Mucosa of descending colon (tissue), 3 donors: ENCODE results near the gene GFER. TPM values are rescaled to one million over a fixed set of nuclear protein-coding genes. Genes with fewer than 3 reads are reported as not detected.

ENCODE experiments used
- ATAC-seq: fragments of 200-7000 bp; cut with Tn5 transposase; one replicate; pipeline ENCODE4 v1.9.1; 2020; ENCODE audit warnings: mild to moderate bottlenecking, moderate library complexity
- DNase-seq, 3 donors: peaks; one replicate each; pipeline ENCODE4 v3.0.0-alpha.2; 2020
- H3K36me3 ChIP-seq: fragments of 200-600 bp; one replicate; pipeline ENCODE4 v1.8.0; 2021; ENCODE audit warnings: low read depth, mild to moderate bottlenecking
- H3K4me1 ChIP-seq: fragments of 200-600 bp; one replicate; pipeline ENCODE4 v1.8.0; 2021; ENCODE audit warnings: low read depth, mild to moderate bottlenecking
- H3K4me3 ChIP-seq: fragments of 200-600 bp; one replicate; pipeline ENCODE4 v1.8.0; 2021; ENCODE audit warnings: mild to moderate bottlenecking
- H3K9me3 ChIP-seq: fragments of 200-600 bp; one replicate; pipeline ENCODE4 v1.8.0; 2021; ENCODE audit warnings: mild to moderate bottlenecking
- intact Hi-C, 2 donors: fragments of 100-400 bp; cut with DNase I in 1 of 2; cut with micrococcal nuclease in 1 of 2; formaldehyde crosslinking; loops; one replicate each; pipeline versions ENCODE4 v1.11.0 to v1.11.1; 2022; cut with DNase I, micrococcal nuclease
- total RNA-seq, 3 donors: library from RNA; stranded (reverse); fragmentation: NEBNext Ultra II Directional in 2 of 3; extraction: Animal tissue kit (Norgen Biotek cat#: 25700) in 2 of 3; gene quantifications; one replicate each; pipeline versions ENCODE4 v1.2.1 to v1.2.4, GENCODE V29; 2021 to 2023
- TF ChIP-seq, protein P1 (sequence below): fragments of 200-600 bp; IDR thresholded peaks from one replicate; pipeline ENCODE4 v1.8.0; 2022; ENCODE audit warnings: antibody characterized with exemption, mild to moderate bottlenecking
- donor health status: DM: no; HTN: no; CAD: no; lungs with moderate emphysema.
- donor health status: DM: no; HTN: no; CAD: no.
- donor health status: DM: no; HTN: yes; CAD: no.

GFER gene
- total RNA-seq, 3 donors from 2014 or later: 42.1 to 75.5 (median 68.8) TPM

DNA sequence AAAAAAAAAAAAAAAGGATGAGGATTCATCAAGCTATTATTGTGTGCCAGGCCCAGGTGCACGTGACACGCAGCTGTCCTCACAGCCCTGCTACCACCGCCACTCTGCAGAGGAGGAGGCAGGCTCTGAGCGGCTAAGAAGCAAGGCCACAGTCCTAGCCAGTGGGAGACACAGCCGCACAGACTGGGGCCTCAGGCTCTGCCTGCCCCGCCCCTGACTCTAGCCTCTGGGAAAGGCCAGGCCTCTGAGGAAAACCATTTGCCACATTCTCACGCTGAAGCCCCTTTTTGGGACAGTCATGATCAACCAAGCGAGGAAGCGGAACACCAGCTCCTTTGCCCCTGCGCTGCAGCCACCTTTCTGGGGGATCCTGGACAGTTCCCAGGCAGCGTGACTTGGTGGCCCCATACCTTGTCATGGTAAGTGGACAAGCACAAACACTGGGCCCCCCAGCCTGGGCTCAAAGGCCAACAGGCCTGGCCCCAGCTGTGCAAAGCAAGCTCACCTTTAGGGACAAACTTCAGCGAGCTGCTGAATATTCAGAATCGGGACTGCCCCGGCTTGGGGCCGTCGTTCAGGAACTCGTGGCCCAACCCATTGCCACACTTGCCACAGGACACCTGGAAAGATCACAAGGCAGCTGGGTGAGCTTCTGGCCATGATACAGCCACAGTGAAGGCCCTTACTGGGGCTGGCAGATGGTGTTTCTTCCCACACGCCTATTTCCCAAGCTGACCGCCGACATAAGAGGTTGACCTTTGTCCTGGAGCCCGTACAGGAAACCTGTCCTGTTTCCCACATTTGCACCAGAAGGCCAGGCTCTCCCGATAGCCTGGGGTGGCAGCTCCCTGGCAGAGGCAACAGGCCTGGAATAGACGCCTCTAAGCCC is 43.5 kb upstream of the GFER start:
- peak; percentile 58 to 72 (median 71) for DNase-seq
- peaks cover 40% of the 10 kb centered on the region for H3K4me1 ChIP-seq
- no peak overlapping the region for H3K4me3 ChIP-seq
- TF ChIP-seq, protein P1, sequence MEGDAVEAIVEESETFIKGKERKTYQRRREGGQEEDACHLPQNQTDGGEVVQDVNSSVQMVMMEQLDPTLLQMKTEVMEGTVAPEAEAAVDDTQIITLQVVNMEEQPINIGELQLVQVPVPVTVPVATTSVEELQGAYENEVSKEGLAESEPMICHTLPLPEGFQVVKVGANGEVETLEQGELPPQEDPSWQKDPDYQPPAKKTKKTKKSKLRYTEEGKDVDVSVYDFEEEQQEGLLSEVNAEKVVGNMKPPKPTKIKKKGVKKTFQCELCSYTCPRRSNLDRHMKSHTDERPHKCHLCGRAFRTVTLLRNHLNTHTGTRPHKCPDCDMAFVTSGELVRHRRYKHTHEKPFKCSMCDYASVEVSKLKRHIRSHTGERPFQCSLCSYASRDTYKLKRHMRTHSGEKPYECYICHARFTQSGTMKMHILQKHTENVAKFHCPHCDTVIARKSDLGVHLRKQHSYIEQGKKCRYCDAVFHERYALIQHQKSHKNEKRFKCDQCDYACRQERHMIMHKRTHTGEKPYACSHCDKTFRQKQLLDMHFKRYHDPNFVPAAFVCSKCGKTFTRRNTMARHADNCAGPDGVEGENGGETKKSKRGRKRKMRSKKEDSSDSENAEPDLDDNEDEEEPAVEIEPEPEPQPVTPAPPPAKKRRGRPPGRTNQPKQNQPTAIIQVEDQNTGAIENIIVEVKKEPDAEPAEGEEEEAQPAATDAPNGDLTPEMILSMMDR: no peak
- no peaks in the 10 kb centered on the region for H3K36me3 ChIP-seq
- ATAC-seq: peak; percentile 39
- no peaks in the 10 kb centered on the region for H3K9me3 ChIP-seq
- intact Hi-C loops: no loop called here

DNA sequence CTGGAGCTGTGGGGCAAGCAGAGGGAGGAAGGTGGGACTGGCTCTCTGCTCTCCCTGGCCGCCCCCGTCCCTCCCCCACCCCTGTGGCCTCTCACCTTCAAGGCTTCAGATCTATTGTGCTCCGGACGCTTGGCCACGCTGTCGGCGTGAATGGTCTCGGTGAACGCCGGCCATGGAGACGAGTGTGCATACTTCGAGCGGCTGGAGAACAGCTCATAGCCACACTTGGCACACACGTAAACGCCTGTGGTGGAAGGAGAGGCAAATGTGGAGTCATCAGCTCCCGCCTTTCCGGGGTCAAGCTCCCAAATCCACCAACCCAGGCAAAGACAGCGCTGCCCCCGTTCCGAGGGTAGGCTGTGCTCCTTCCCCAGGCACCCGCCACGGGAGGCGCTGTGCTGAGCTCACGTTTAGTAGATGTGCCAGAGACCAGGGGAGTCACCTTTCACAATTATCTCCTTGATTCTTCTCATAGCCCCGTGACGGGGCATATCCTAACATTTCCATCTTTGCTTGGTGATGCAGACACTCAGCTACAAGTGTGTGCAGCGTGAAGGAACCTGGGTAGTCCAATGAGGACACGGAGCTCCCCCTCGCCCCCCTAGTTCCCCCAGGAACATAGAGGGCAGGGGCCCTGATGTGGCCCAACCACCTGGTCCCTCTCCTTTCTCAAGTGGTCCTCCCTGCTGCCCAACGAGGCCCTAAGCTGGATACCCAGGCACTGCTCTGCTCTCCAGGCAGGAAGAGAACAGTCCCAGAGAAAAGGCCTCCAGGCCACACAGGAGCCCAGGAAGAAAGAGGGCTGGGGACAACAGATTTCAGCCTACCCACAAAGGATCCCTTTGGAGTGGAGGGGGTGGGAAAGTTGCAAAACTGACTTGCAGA is 42.6 kb upstream of the GFER start:
- ATAC-seq (no peak), DNase-seq (peak in 2 of 3 donors; percentile 54 to 65)
- intact Hi-C loops: no loop called here
- Histone ChIP-seq H3K4me1 (peaks cover 40% of the 10 kb centered on the region), H3K9me3 (no peaks in the 10 kb centered on the region), H3K36me3 (no peaks in the 10 kb centered on the region), H3K4me3 (no peak overlapping the region)
- TF ChIP-seq, protein P1: no peak

DNA sequence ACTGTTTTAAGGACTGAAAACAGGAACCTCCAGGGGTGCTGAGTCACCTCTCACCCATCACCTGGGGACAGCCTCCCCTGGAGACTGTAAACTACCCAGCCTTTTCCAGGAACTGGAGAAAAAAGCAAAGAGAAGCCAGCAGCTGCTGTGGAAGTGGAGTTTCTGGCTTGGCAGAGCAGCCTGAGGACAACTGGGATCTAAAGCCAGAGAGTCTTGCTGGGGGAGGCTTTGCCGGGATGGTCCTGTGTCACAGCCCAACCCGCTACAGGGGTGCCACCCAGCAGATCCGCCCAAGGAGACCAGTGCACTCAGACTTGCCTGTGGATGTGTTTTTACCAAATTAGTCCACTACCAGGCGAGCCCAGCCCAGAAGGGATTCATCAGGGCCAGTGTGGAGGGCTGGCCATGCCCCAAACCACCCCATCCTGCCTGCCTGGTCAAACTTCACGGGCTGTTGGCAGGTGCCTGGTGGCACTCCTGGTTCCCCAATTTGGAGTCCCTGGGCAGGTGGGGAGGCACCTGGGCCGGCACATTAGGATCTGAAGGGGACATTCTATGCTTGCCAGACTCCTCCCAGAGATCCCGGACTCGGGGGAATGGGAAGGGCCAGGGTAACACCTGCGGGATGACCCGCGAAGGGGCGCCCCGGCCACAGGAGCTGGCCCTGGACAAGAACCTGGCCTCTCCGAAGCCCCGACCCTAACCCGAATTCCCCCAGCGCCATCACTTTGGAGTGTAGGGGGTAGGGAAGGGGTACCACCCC is 41.8 kb upstream of the GFER start:
- H3K9me3 ChIP-seq: no peaks in the 10 kb centered on the region
- peaks cover 40% of the 10 kb centered on the region for H3K4me1 ChIP-seq
- peak in 2 of 3 donors; percentile 57 to 58 for DNase-seq
- intact Hi-C loops: no loop called here
- TF ChIP-seq, protein P1: no peak
- no peaks in the 10 kb centered on the region for H3K36me3 ChIP-seq
- ATAC-seq: peak; percentile 21
- peak overlapping the region; percentile 57 for H3K4me3 ChIP-seq

DNA sequence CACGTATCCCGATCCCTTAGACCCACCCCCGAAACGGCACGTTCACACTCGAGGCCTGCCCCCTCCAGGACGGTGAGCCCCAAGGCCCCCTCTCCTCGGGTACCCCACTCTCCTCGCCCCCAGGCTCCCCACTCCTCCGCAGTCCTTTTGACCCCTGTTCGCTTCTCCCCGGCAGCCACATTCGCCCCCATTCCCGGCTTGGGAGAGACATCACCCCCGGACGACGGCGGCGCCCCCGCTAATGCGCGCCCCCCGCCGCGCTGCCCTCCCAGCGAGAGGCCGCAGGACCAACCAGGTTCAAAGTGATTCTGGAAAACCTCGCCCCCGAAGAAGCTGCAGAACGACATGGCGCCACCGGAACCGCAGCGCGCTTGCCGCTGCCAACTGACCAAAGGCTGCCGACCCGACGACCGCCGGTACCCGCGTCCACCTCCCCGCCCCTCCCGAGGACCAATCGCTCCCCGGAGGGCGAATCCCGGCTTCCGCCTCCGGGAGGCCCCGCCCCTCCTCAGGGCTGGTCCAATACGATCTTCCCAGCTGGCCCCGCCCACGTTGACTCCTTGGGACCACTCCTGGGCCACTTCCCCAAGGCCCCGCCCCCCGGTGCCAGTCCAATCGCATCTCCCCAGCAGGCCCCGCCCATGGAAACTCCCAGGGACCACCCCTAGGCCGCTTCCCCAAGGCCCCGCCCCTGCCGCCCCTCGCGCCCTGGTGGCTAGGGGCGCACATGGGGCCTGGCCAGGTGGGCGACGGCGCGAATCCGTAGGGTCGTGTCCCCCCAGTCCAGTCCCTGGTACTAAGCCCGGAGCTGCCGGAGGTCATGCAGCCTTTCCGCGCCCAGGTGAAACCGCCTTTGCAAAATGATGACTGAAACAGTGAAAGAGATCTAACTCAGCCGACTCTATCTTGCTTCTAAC is 40.9 kb upstream of the GFER start, which contains the start of gene MSRB1:
TSS of gene MSRB1 (minus strand) at position 390 of the 917 bp plus-strand sequence. CDS start at position 347, 43 bp downstream.
- intact Hi-C loops: no loop called here
- DNase-seq (peak; percentile 100), ATAC-seq (peak; percentile 92)
- Histone ChIP-seq H3K9me3 (no peaks in the 10 kb centered on the region), H3K4me3 (peak within 1 kb of the TSS; percentile 57), H3K36me3 (no peaks in the 10 kb centered on the region), H3K4me1 (peaks cover 40% of the 10 kb centered on the region)
- TF ChIP-seq, protein P1: no peak
